SK-N-SH (cell line): ENCODE measurements around the gene CYP2D6. TPM values are rescaled to one million over a fixed set of nuclear protein-coding genes. Genes with fewer than 3 reads are reported as not detected.

Experiments used
- CTCF ChIA-PET: fragments of 300-600, 350-600 bp; formaldehyde crosslinking; extraction: SDS; loops from one replicate; lab custom pipeline; 2021; lab: Yijun Ruan, JAX
- POLR2A ChIA-PET: fragments of 350-600 bp; sonication (Branson Sonifier 250); formaldehyde crosslinking; extraction: SDS; loops from one replicate; lab custom pipeline; 2020; ENCODE audit warnings: antibody characterized with exemption, inconsistent platforms; lab: Yijun Ruan, JAX
- DNase-seq: peaks from one replicate; pipeline ENCODE4 v3.0.0; 2012
- H2AFZ ChIP-seq: fragments of 200-600 bp; sonication (generic); 2 replicates; pipeline ENCODE4 v1.8.1; 2016; ENCODE audit warnings: antibody characterized with exemption, mild to moderate bottlenecking, low read depth
- H3F3A ChIP-seq: fragments of 200-600 bp; sonication (generic); replicated peaks from 2 replicates; pipeline ENCODE3; 2016; ENCODE audit warnings: antibody characterized with exemption, mild to moderate bottlenecking; ENCODE audit not compliant: insufficient read depth
- H3K27ac ChIP-seq, 2 experiments: fragments of 200-500 bp in 1 of 2; fragments of 200-600 bp in 1 of 2; sonication (Bioruptor generic) in 1 of 2; sonication (generic), shearing (Covaris generic) in 1 of 2; 2 replicates each; pipeline versions ENCODE4 v1.5.1 to v1.6.1; 2014 to 2016; ENCODE audit warnings: low read depth in 2 of 2, inconsistent platforms in 1 of 2, low read length in 1 of 2, mild to moderate bottlenecking in 1 of 2, mixed read lengths in 1 of 2
- H3K27me3 ChIP-seq: fragments of 200-600 bp; sonication (generic), shearing (Covaris generic); 2 replicates; pipeline ENCODE4 v1.6.1; 2016; ENCODE audit warnings: mixed run types; ENCODE audit not compliant: insufficient read depth
- H3K36me3 ChIP-seq, 2 experiments: fragments of 200-500 bp in 1 of 2; fragments of 200-600 bp in 1 of 2; sonication (Bioruptor generic) in 1 of 2; sonication (generic) in 1 of 2; replicated peaks in 1 of 2; 2 replicates each; pipeline versions ENCODE3 to v1.5.1; 2014 to 2016; ENCODE audit warnings: low read length in 1 of 2, mild to moderate bottlenecking in 1 of 2; ENCODE audit not compliant: insufficient read depth in 2 of 2, control insufficient read depth in 1 of 2
- H3K4me1 ChIP-seq, 2 experiments: fragments of 200-500 bp in 1 of 2; fragments of 200-600 bp in 1 of 2; sonication (Bioruptor generic) in 1 of 2; sonication (generic), shearing (Covaris generic) in 1 of 2; 2 replicates each; pipeline versions ENCODE4 v1.5.1 to v1.6.1; 2014 to 2016; ENCODE audit warnings: low read depth in 1 of 2, low read length in 1 of 2, mixed run types in 1 of 2; ENCODE audit not compliant: insufficient read depth in 2 of 2, control insufficient read depth in 1 of 2
- H3K4me2 ChIP-seq: fragments of 200-600 bp; sonication (generic), shearing (Covaris generic); 2 replicates; pipeline ENCODE4 v1.6.1; 2017; ENCODE audit warnings: mixed run types
- H3K4me3 ChIP-seq, 2 experiments: fragments of 200-500 bp in 1 of 2; fragments of 200-600 bp in 1 of 2; sonication (Bioruptor generic) in 1 of 2; sonication (generic), shearing (Covaris generic) in 1 of 2; 2 replicates each; pipeline versions ENCODE4 v1.5.1 to v1.8.1; 2014 to 2016; ENCODE audit warnings: low read depth in 2 of 2, inconsistent platforms in 1 of 2, low read length in 1 of 2, mild to moderate bottlenecking in 1 of 2, mixed read lengths in 1 of 2, moderate library complexity in 1 of 2
- H3K79me2 ChIP-seq: fragments of 200-600 bp; sonication (generic); 2 replicates; pipeline ENCODE4 v1.8.1; 2017; ENCODE audit warnings: mild to moderate bottlenecking; ENCODE audit not compliant: insufficient read depth
- H3K9ac ChIP-seq: fragments of 200-600 bp; sonication (generic); 2 replicates; pipeline ENCODE4 v1.6.1; 2017; ENCODE audit warnings: mixed run types
- H3K9me2 ChIP-seq: fragments of 200-600 bp; sonication (generic); 2 replicates; pipeline ENCODE4 v1.6.1; 2017; ENCODE audit warnings: mixed run types
- H3K9me3 ChIP-seq: fragments of 200-600 bp; sonication (generic); 2 replicates; pipeline ENCODE4 v1.6.1; 2017; ENCODE audit warnings: mixed run types, mild to moderate bottlenecking, moderate library complexity
- H4K20me1 ChIP-seq: fragments of 200-600 bp; sonication (generic); 2 replicates; pipeline ENCODE4 v1.6.1; 2017; ENCODE audit warnings: mild to moderate bottlenecking, mixed run types; ENCODE audit not compliant: insufficient read depth
- CHD2 ChIP-seq: fragments of 150-350 bp; IDR thresholded peaks from 2 replicates; pipeline ENCODE4 v1.6.1; 2018; ENCODE audit warnings: low read length; ENCODE audit not compliant: partially characterized antibody
- ELF1 ChIP-seq: IDR thresholded peaks from 2 replicates; pipeline ENCODE4 v1.4.0; 2012
- EP300 ChIP-seq, 2 experiments: IDR thresholded peaks; 2 replicates each; pipeline versions ENCODE4 v1.4.0 to v1.6.1; 2012; ENCODE audit warnings: borderline replicate concordance in 1 of 2, low read depth in 1 of 2, low read length in 1 of 2
- EZH2phosphoT487 ChIP-seq: fragments of 200-600 bp; sonication (generic); IDR thresholded peaks from 2 replicates; pipeline ENCODE4 v1.6.1; 2017; ENCODE audit warnings: low read depth, mixed run types, mild to moderate bottlenecking, antibody characterized with exemption, moderate library complexity, borderline replicate concordance
- FOXJ3 ChIP-seq: sonication (generic); formaldehyde crosslinking; IDR thresholded peaks from 2 replicates; pipeline ENCODE4 v1.5.1; 2020; ENCODE audit warnings: mild to moderate bottlenecking, missing genetic modification reagents
- FOXM1 ChIP-seq: IDR thresholded peaks from 2 replicates; pipeline ENCODE4 v1.4.0; 2012; ENCODE audit warnings: low read depth, mild to moderate bottlenecking
- JUND ChIP-seq: IDR thresholded peaks from 2 replicates; pipeline ENCODE4 v1.4.0; 2012
- NRF1 ChIP-seq: IDR thresholded peaks from 2 replicates; pipeline ENCODE4 v1.6.1; 2012; ENCODE audit warnings: low read depth, mild to moderate bottlenecking, low read length
- POLR2AphosphoS5 ChIP-seq: IDR thresholded peaks from 2 replicates; pipeline ENCODE4 v1.6.1; 2012; ENCODE audit warnings: low read depth, low read length
- RCOR1 ChIP-seq: fragments of 150-350 bp; IDR thresholded peaks from 2 replicates; pipeline ENCODE4 v1.6.1; 2017; ENCODE audit warnings: antibody characterized with exemption, low read length
- RFX5 ChIP-seq: IDR thresholded peaks from 2 replicates; pipeline ENCODE4 v1.6.1; 2012; ENCODE audit warnings: mild to moderate bottlenecking, improper control_type of control experiment, low read length
- RXRA ChIP-seq: IDR thresholded peaks from 2 replicates; pipeline ENCODE4 v1.4.0; 2012; ENCODE audit warnings: low read depth, mild to moderate bottlenecking, borderline replicate concordance
- SMC3 ChIP-seq: IDR thresholded peaks from 2 replicates; pipeline ENCODE4 v1.6.1; 2012; ENCODE audit warnings: low read depth, low read length, improper control_type of control experiment
- TCF12 ChIP-seq: IDR thresholded peaks from 2 replicates; pipeline ENCODE4 v1.4.0; 2012
- TEAD4 ChIP-seq: IDR thresholded peaks from 2 replicates; pipeline ENCODE4 v1.4.0; 2012; ENCODE audit warnings: mild to moderate bottlenecking, borderline replicate concordance; ENCODE audit not compliant: insufficient read depth
- WGBS: methylation state at CpG from one replicate; pipeline ENCODE4 v1.1.6; 2017; ENCODE audit warnings: low lambda C conversion rate; 5-methylcytosine and 5-hydroxymethylcytosine counted together
- polyA plus RNA-seq, 3 experiments: library from polyadenylated mRNA; depleted of rRNA; stranded (reverse); fragments of >200 nt; gene quantifications; 2 replicates each; pipeline ENCODE4 v1.2.3, GENCODE V29; 2012
- TF ChIP-seq, protein P1 (sequence below): IDR thresholded peaks from 2 replicates; pipeline ENCODE4; 2012
- TF ChIP-seq, protein P2 (sequence below): fragments of 150-350 bp; IDR thresholded peaks from 2 replicates; pipeline ENCODE4 v1.6.1; 2017; ENCODE audit warnings: antibody characterized with exemption, low read length, low read depth, borderline replicate concordance
- TF ChIP-seq, protein P3 (sequence below): fragments of 200-600 bp; sonication (generic); IDR thresholded peaks from 2 replicates; pipeline ENCODE4 v1.6.1; 2017; ENCODE audit warnings: antibody characterized with exemption, mild to moderate bottlenecking, moderate library complexity
- TF ChIP-seq, protein P4 (sequence below): fragments of 150-350 bp; IDR thresholded peaks from 2 replicates; pipeline ENCODE4 v1.6.1; 2016; ENCODE audit warnings: mild to moderate bottlenecking, low read depth, low read length

CYP2D6 gene
- polyA plus RNA-seq, 1 of the 3 experiments (the other 2 are of a cell fraction), result 0.26 TPM

DNA sequence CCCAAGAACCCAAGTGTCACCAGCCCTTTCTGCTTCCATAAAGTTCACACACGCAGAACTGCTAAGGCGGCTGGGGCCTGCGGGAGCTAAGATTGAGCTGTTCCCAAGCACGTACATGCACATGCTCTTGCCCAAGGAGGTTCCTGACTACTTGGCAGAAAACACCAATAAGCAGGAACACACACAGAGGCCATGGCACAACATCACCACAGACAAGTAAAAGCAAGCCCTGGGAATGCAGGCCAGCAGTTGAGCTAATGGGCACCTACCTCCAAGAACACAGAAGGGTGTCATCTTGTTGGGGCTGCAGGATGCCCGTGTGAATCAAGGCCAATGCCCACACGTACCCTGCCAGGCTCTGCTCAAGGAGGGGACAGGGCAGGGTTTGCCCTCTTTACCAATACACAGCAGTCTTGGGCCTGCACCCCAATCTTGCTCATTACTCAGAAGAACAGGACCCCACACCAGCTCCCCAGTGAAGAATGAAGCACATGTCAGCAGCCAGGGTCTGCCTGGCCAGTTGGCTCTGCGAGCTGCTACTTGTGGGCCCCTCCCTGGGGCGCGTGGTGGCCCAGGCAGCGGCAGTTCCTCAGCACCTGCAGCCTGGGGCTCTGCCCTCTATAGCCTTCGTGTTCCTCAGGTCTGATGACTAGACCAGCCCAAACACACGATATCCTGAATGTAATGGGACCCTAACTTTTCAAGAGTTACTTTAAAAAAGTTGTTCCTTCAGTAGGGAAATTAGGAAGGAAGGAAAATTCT is 32.3 kb upstream of the CYP2D6 start:
- no peak overlapping the region for H3K4me2 ChIP-seq
- H3K27ac ChIP-seq, result no peak overlapping the region
- TF ChIP-seq CHD2, result no peak
- TF ChIP-seq EZH2phosphoT487, result no peak
- TF ChIP-seq RXRA, result no peak
- TF ChIP-seq JUND, result no peak
- TF ChIP-seq EP300 (IDR thresholded peaks at IDR 0.05; ENCODE audit: borderline replicate concordance in 1 of 2, low read depth in 1 of 2, low read length in 1 of 2), result no peak
- no peak for TF ChIP-seq RCOR1
- no peak for TF ChIP-seq ELF1
- TF ChIP-seq, protein P1, sequence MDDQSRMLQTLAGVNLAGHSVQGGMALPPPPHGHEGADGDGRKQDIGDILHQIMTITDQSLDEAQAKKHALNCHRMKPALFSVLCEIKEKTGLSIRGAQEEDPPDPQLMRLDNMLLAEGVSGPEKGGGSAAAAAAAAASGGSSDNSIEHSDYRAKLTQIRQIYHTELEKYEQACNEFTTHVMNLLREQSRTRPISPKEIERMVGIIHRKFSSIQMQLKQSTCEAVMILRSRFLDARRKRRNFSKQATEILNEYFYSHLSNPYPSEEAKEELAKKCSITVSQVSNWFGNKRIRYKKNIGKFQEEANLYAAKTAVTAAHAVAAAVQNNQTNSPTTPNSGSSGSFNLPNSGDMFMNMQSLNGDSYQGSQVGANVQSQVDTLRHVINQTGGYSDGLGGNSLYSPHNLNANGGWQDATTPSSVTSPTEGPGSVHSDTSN, result no peak
- ChIA-PET CTCF (interaction anchor here (0.7 kb wide), 1 partner anchor 11 kb away, joined by 3 read pairs; no protein-coding TSS in a partner anchor), POLR2A (no interaction called here)
- H3K36me3 ChIP-seq, result no peaks in the 10 kb centered on the region
- H2AFZ ChIP-seq, result no peak overlapping the region
- no peaks in the 10 kb centered on the region for H3K27me3 ChIP-seq
- no peaks in the 10 kb centered on the region for H4K20me1 ChIP-seq
- no peak overlapping the region for H3K4me3 ChIP-seq
- H3K79me2 ChIP-seq, result no peaks in the 10 kb centered on the region
- H3K9me3 ChIP-seq, result no peaks in the 10 kb centered on the region
- no peak for DNase-seq
- H3K4me1 ChIP-seq, result no peaks in the 10 kb centered on the region
- H3F3A ChIP-seq, result no peaks in the 10 kb centered on the region
- no peak overlapping the region for H3K9ac ChIP-seq
- H3K9me2 ChIP-seq, result no peaks in the 10 kb centered on the region
- 96% methylated on average over 4 of the region's 12 CpGs for WGBS

DNA sequence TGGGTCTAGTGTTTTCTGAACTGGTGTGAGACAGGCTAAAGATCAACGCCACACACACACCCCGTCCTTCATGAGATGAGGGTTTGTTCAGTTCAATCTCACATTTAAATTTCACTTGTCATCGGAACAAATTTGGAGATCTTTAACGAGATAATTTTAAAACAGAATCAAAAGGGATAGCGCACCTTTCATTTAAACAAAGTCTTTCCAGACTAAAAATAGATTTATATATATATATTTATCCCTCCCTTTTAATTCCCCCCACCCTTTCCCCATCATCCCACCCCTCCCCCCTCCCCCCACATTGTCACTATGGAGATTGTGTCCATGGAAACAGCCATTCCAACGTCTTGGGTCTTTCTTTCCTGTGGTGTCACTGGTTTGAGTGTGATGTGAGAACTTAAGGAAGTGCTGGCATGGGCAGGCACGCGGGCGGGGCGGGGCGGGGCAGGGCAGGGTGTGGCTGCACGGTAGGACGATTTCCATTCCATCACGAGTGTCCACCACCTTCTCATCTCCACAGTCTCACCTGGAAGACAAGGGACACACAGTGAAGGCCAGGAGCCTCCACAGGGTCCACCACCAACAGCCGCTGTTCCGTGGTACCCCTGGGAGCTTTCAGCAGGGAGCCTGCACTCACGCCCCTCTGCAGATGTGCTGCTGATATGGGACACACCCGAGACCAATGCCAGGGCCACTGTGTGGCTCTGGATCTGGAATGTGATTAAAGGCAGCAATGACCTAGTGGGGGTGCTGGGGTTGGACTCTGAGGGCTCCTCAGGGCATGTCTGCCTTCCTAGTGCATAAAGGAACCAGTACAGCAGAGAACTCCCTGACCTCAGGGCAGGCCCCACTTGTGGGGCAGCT is 30.5 kb upstream of the CYP2D6 start:
- WGBS, result 83% methylated on average over 12 of the region's 18 CpGs
- no peaks in the 10 kb centered on the region for H3F3A ChIP-seq
- no peak overlapping the region for H3K4me3 ChIP-seq
- H4K20me1 ChIP-seq, result no peaks in the 10 kb centered on the region
- no peaks in the 10 kb centered on the region for H3K36me3 ChIP-seq
- no peaks in the 10 kb centered on the region for H3K79me2 ChIP-seq
- no peaks in the 10 kb centered on the region for H3K4me1 ChIP-seq
- no peak overlapping the region for H3K9ac ChIP-seq
- ChIA-PET POLR2A (no interaction called here), CTCF (no interaction called here)
- no peak for DNase-seq
- no peak overlapping the region for H2AFZ ChIP-seq
- no peak overlapping the region for H3K27ac ChIP-seq
- H3K4me2 ChIP-seq, result no peak overlapping the region
- H3K9me2 ChIP-seq, result no peaks in the 10 kb centered on the region
- no peaks in the 10 kb centered on the region for H3K27me3 ChIP-seq
- H3K9me3 ChIP-seq, result no peaks in the 10 kb centered on the region
- TF ChIP-seq, protein P1, result no peak
- TF ChIP-seq RFX5 (no peak), ELF1 (no peak), NRF1 (no peak), TEAD4 (no peak), POLR2AphosphoS5 (no peak), CHD2 (no peak), SMC3 (no peak), FOXJ3 (no peak), RXRA (no peak), FOXM1 (no peak), TCF12 (no peak)
- TF ChIP-seq, protein P2, sequence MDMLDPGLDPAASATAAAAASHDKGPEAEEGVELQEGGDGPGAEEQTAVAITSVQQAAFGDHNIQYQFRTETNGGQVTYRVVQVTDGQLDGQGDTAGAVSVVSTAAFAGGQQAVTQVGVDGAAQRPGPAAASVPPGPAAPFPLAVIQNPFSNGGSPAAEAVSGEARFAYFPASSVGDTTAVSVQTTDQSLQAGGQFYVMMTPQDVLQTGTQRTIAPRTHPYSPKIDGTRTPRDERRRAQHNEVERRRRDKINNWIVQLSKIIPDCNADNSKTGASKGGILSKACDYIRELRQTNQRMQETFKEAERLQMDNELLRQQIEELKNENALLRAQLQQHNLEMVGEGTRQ, result no peak
- TF ChIP-seq, protein P3, sequence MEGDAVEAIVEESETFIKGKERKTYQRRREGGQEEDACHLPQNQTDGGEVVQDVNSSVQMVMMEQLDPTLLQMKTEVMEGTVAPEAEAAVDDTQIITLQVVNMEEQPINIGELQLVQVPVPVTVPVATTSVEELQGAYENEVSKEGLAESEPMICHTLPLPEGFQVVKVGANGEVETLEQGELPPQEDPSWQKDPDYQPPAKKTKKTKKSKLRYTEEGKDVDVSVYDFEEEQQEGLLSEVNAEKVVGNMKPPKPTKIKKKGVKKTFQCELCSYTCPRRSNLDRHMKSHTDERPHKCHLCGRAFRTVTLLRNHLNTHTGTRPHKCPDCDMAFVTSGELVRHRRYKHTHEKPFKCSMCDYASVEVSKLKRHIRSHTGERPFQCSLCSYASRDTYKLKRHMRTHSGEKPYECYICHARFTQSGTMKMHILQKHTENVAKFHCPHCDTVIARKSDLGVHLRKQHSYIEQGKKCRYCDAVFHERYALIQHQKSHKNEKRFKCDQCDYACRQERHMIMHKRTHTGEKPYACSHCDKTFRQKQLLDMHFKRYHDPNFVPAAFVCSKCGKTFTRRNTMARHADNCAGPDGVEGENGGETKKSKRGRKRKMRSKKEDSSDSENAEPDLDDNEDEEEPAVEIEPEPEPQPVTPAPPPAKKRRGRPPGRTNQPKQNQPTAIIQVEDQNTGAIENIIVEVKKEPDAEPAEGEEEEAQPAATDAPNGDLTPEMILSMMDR, result no peak
- TF ChIP-seq, protein P4, sequence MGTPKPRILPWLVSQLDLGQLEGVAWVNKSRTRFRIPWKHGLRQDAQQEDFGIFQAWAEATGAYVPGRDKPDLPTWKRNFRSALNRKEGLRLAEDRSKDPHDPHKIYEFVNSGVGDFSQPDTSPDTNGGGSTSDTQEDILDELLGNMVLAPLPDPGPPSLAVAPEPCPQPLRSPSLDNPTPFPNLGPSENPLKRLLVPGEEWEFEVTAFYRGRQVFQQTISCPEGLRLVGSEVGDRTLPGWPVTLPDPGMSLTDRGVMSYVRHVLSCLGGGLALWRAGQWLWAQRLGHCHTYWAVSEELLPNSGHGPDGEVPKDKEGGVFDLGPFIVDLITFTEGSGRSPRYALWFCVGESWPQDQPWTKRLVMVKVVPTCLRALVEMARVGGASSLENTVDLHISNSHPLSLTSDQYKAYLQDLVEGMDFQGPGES, result no peak
